Measurements from ENCODE around the gene RAB30.
A peak's percentile ranks its signal among the peaks of the same experiment; 100 is the strongest.
"Not testable (repeated sequence)": the region's sequence is repeated elsewhere in the genome, so short reads cannot be mapped to it uniquely, and the experiment has no call there.

The RAB30 gene

GRCh38 chr11:82979824-82980223 is 91.9 kb downstream of the RAB30 start:
- DNase-seq, result no peak

- no peak for DNase-seq
These were observed 93.1 kb downstream of the RAB30 start for GRCh38 chr11:82978422-82979099.

- peak; percentile 56 to 64 for DNase-seq
These were observed 94.9 kb downstream of the RAB30 start for GRCh38 chr11:82976786-82977185.

GRCh38 chr11:82975882-82976281 is 95.8 kb downstream of the RAB30 start:
- no peak for DNase-seq

- no peak for DNase-seq
These were observed 96.8 kb downstream of the RAB30 start for GRCh38 chr11:82974851-82975250.

GRCh38 chr11:82974135-82974534 is 97.6 kb downstream of the RAB30 start:
- DNase-seq, result no peak

- no peak for DNase-seq
These were observed 99.6 kb downstream of the RAB30 start for GRCh38 chr11:82972103-82972502.

- not testable (repeated sequence) for DNase-seq
These were observed 100.2 kb downstream of the RAB30 start for GRCh38 chr11:82971519-82971946.

- DNase-seq, result peak in 1 of 2 experiments; percentile 40
These were observed 101.1 kb downstream of the RAB30 start for GRCh38 chr11:82970507-82971083.

- no peak for DNase-seq
These were observed 101.9 kb downstream of the RAB30 start for GRCh38 chr11:82969811-82970210.

GRCh38 chr11:82967381-82967780 is 104.3 kb downstream of the RAB30 start:
- DNase-seq, result no peak

- DNase-seq, result not testable (repeated sequence)
These were observed 109.7 kb downstream of the RAB30 start for GRCh38 chr11:82962021-82962420.

- no peak for DNase-seq
These were observed 110.9 kb downstream of the RAB30 start for GRCh38 chr11:82960779-82961143.

GRCh38 chr11:82959987-82960778 is 111.5 kb downstream of the RAB30 start:
- DNase-seq, result no peak

- DNase-seq, result peak in 1 of 2 experiments; percentile 44
These were observed 115.8 kb downstream of the RAB30 start for GRCh38 chr11:82955736-82956453.

GRCh38 chr11:82950502-82950901 is 121.2 kb downstream of the RAB30 start:
- DNase-seq, result not testable (repeated sequence)

GRCh38 chr11:82949352-82949751 is 122.3 kb downstream of the RAB30 start:
- DNase-seq, result no peak

GRCh38 chr11:82945682-82946081 is 126.0 kb downstream of the RAB30 start:
- no peak for DNase-seq

GRCh38 chr11:82945041-82945440 is 126.7 kb downstream of the RAB30 start:
- DNase-seq, result not testable (repeated sequence)

GRCh38 chr11:82944198-82944597 is 127.5 kb downstream of the RAB30 start:
- DNase-seq, result no peak

GRCh38 chr11:82943430-82943829 is 128.3 kb downstream of the RAB30 start:
- not testable (repeated sequence) for DNase-seq

- DNase-seq, result no peak
These were observed 129.3 kb downstream of the RAB30 start for GRCh38 chr11:82942376-82942775.

- no peak for DNase-seq
These were observed 132.2 kb downstream of the RAB30 start for GRCh38 chr11:82939456-82939855.

Data from NCI-H526 (cell line).